Measurements from ENCODE around the gene DDX43.
"Not testable (repeated sequence)": the region's sequence is repeated elsewhere in the genome, so short reads cannot be mapped to it uniquely, and the experiment has no call there.

DDX43 gene

GRCh38 chr6:73421534-73421933, 26.9 kb downstream of the DDX43 start:
- H3K27me3 Mint-ChIP-seq = no peaks in the 10 kb centered on the region
- DNase-seq = no peak
- no peaks in the 10 kb centered on the region for H3K9me3 Mint-ChIP-seq
- no peak overlapping the region for H3K4me3 Mint-ChIP-seq
- peaks cover 23% of the 10 kb centered on the region for H3K4me1 Mint-ChIP-seq
- ATAC-seq = no peak
- no peak overlapping the region for H3K27ac Mint-ChIP-seq

DNA sequence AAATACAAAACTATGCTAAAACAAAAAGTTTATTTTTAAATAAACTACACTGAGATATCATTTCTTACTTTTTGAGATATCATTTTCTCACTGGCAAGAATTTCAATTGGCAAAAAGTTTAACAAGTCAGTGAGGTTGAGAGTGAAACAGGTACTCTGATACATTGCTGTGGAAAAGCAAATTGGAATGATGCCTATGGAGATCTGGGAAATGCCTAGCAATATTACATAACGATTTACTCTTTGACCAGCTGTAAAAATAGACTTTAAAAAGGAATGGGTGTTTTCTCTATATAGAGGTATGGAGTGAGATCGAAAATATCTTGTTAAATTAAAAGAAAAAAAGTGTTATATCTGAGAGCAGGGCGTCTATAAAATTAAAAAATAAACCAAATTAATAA, 40.6 kb downstream of the DDX43 start:
- DNase-seq = no peak
- Mint-ChIP-seq H3K4me1 (no peaks in the 10 kb centered on the region), H3K27ac (no peak overlapping the region), H3K4me3 (no peak overlapping the region), H3K9me3 (no peaks in the 10 kb centered on the region), H3K27me3 (no peaks in the 10 kb centered on the region)
- ATAC-seq = no peak

- no peak for DNase-seq
- Mint-ChIP-seq H3K9me3 (no peaks in the 10 kb centered on the region), H3K27me3 (no peaks in the 10 kb centered on the region), H3K27ac (peak overlapping the region in 1 of 2 donors; percentile 74), H3K4me3 (no peak overlapping the region), H3K4me1 (peaks cover 18% of the 10 kb centered on the region)
- ATAC-seq = no peak
Measured at GRCh38 chr6:73443555-73443954, 48.9 kb downstream of the DDX43 start.

- Mint-ChIP-seq H3K4me3 (peak overlapping the region; percentile 85 to 97), H3K4me1 (peaks cover 26% of the 10 kb centered on the region), H3K27me3 (no peaks in the 10 kb centered on the region), H3K27ac (peak overlapping the region; percentile 93 to 97), H3K9me3 (no peaks in the 10 kb centered on the region)
- DNase-seq (peak; percentile 53 to 58), ATAC-seq (peak; percentile 72)
Measured at GRCh38 chr6:73451223-73452106, 56.8 kb downstream of the DDX43 start.

- Mint-ChIP-seq H3K4me3 (peak within 1 kb of the TSS; percentile 85 to 97), H3K27me3 (no peaks in the 10 kb centered on the region), H3K9me3 (no peaks in the 10 kb centered on the region), H3K4me1 (peaks cover 26% of the 10 kb centered on the region), H3K27ac (peak within 1 kb of the TSS; percentile 93 to 97)
- peak; percentile 89 for ATAC-seq
- DNase-seq = peak; percentile 70 to 87
Measured at GRCh38 chr6:73452107-73452461, 57.5 kb downstream of the DDX43 start, which contains the start of gene CGAS. Gene CGAS (minus strand): TSS chr6:73452297. CDS start chr6:73452181, 116 bp downstream.

DNA sequence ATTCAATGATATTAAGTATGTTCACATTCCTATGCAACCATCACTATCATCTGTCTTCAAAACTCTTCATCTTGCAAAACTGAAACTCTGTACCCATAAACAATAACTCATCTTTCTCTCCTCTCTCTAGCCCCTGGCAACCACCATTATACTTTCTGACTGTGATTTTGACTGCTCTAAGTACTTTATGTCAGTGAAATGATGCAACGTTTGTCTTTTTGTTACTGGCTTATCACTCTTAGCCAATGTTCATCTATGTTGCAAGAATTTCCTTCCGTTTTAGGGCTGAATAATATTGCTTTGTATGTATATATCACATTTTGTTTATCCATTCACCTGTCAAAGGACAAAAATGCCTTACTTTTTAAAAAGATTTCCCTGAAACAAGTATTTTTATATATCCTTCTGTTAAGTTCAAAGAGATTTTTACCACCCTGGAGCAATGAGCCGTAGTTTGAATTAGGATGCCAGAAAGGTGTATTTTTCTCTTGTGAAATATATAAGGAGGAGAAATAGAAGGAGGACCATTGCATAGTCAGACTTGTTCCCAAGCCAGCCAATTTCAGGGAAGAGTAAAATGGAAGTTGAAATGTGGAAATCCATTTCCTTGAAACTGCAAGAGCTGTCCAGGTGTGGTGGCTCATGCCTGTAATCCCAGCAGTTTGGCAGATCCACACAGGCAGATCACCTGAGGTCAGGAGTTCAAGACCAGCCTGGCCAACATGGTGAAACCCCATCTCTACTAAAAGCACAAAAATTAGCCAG, 61.4 kb downstream of the DDX43 start:
- H3K27ac Mint-ChIP-seq = peak overlapping the region; percentile 6 to 57
- peak; percentile 56 for ATAC-seq
- no peak for DNase-seq
- no peak overlapping the region for H3K4me3 Mint-ChIP-seq
- H3K27me3 Mint-ChIP-seq = no peaks in the 10 kb centered on the region
- peaks cover 22% of the 10 kb centered on the region for H3K4me1 Mint-ChIP-seq
- no peaks in the 10 kb centered on the region for H3K9me3 Mint-ChIP-seq

- not testable (repeated sequence) for H3K27me3 Mint-ChIP-seq, DNase-seq, H3K9me3 Mint-ChIP-seq, ATAC-seq, H3K4me3 Mint-ChIP-seq
- Mint-ChIP-seq H3K27ac (peak overlapping the region in 1 of 2 donors; percentile 46), H3K4me1 (peaks cover 39% of the 10 kb centered on the region)
Measured at GRCh38 chr6:73459474-73459873, 64.8 kb downstream of the DDX43 start.

DNA sequence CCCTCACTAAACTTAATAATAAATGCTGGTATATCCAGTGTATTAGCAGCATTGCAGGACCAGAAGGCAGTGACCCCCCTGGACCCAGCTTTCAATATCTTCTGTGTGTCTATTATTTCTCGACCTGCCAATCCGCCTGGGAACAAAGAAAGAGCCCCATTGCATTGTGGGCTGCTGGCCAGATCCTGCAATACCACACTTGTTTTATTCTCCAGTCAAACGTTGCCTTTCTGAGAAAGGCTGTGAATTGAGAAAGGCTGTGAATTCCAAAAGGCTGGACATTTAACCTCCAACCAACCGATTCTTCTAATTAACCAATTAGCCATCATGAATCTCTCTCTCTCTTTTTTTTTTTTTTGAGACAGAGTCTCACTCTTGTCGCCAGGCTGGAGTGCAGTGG, 65.4 kb downstream of the DDX43 start:
- Mint-ChIP-seq H3K27ac (peak overlapping the region; percentile 55 to 96), H3K9me3 (no peaks in the 10 kb centered on the region), H3K27me3 (no peaks in the 10 kb centered on the region), H3K4me3 (peak overlapping the region; percentile 76 to 84), H3K4me1 (peaks cover 40% of the 10 kb centered on the region)
- no peak for ATAC-seq
- no peak for DNase-seq

DNA sequence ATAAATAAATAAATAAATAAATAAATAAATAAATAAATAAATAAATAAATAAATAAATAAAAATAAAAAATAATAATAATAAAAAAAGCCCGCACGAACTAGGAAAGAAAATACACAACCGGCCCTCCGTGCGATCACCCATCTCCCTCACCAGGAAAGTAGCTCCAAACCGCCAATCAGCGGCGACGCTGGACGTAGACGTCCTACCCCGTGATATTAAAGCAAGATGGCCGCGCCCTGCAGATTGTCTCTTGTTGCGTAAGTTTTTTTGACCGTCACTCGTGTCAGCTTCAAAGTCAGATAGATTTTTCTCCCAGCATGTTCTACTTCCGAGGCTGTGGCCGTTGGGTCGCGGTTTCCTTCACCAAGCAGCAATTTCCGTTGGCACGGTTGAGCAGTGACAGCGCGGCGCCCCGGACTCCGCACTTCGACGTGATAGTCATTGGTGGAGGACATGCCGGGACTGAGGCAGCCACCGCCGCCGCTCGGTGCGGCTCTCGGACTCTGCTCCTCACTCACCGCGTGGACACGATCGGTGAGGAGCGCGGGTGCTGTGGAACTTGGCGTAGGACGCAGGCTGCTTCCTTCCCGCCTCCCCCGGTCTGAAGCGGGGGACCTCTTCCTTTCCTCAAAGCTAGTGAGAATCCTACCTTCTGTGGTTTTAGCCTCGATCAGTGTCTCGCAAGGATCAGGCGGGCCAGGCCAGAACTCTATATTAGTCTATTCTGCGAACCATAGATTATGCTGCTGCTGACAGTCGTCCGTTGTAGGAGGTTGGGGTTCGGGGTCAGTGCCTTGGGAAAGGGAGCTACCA, 67.1 kb downstream of the DDX43 start, which contains the start of gene MTO1:
TSS of gene MTO1 (plus strand) at position 201 of the 814 bp plus-strand sequence. CDS start at position 319, 118 bp downstream.
- peaks cover 46% of the 10 kb centered on the region for H3K4me1 Mint-ChIP-seq
- ATAC-seq (peak; percentile 93), DNase-seq (peak; percentile 80 to 90)
- peak within 1 kb of the TSS; percentile 99 for H3K27ac Mint-ChIP-seq
- no peaks in the 10 kb centered on the region for H3K9me3 Mint-ChIP-seq
- peak within 1 kb of the TSS; percentile 84 to 91 for H3K4me3 Mint-ChIP-seq
- no peaks in the 10 kb centered on the region for H3K27me3 Mint-ChIP-seq
